Measurements from ENCODE around the gene TMEM121. TPM values are rescaled to one million over a fixed set of nuclear protein-coding genes. Genes with fewer than 3 reads are reported as not detected.

TMEM121 gene
- total RNA-seq, 1 experiment from 2014 or later: 33.6 TPM

GRCh38 chr14:105502446-105503295, 23.7 kb upstream of the TMEM121 start:
- Histone ChIP-seq H3F3A (ENCODE audit: low read length, unreplicated experiment) (no peaks in the 10 kb centered on the region), H3K4me3 (ENCODE audit: low read length) (no peak overlapping the region), H3K4me1 (ENCODE audit: insufficient read depth, low read length) (no peaks in the 10 kb centered on the region), H3K27me3 (ENCODE audit: low read length) (no peaks in the 10 kb centered on the region), H3K79me2 (ENCODE audit: low read length) (no peaks in the 10 kb centered on the region), H2AFZ (ENCODE audit: low read length) (no peak overlapping the region), H4K20me1 (ENCODE audit: low read length) (no peaks in the 10 kb centered on the region), H3K27ac (ENCODE audit: low read length) (no peak overlapping the region), H3K36me3 (ENCODE audit: low read depth, low read length) (no peaks in the 10 kb centered on the region), H3K9me3 (ENCODE audit: low read length) (no peaks in the 10 kb centered on the region), H3K9me2 (replicated peaks; ENCODE audit: low read length) (no peaks in the 10 kb centered on the region), H3K9ac (ENCODE audit: low read length) (no peak overlapping the region), H3K4me2 (ENCODE audit: low read length) (no peak overlapping the region)
- POLR2A ChIA-PET (ENCODE audit: unreplicated experiment): no interaction called here
- CTCF ChIA-PET: no interaction called here
- no peak for TF ChIP-seq EZH2phosphoT487 (IDR thresholded peaks at IDR 0.05; ENCODE audit: borderline replicate concordance, low read length)
- ATAC-seq: no peak
- intact Hi-C loops (cut with micrococcal nuclease): no loop called here
- no TSS peak for BruUV-seq (replicated peaks)
- DNase-seq: no peak

- Histone ChIP-seq H3K79me2 (ENCODE audit: low read length) (no peaks in the 10 kb centered on the region), H3K9me2 (replicated peaks; ENCODE audit: low read length) (no peaks in the 10 kb centered on the region), H2AFZ (ENCODE audit: low read length) (no peak overlapping the region), H4K20me1 (ENCODE audit: low read length) (no peaks in the 10 kb centered on the region), H3K4me1 (ENCODE audit: insufficient read depth, low read length) (no peaks in the 10 kb centered on the region), H3K9me3 (ENCODE audit: low read length) (no peaks in the 10 kb centered on the region), H3K27me3 (ENCODE audit: low read length) (no peaks in the 10 kb centered on the region), H3F3A (ENCODE audit: low read length, unreplicated experiment) (no peaks in the 10 kb centered on the region), H3K4me2 (ENCODE audit: low read length) (no peak overlapping the region), H3K36me3 (ENCODE audit: low read depth, low read length) (no peaks in the 10 kb centered on the region), H3K4me3 (ENCODE audit: low read length) (no peak overlapping the region), H3K9ac (ENCODE audit: low read length) (no peak overlapping the region), H3K27ac (ENCODE audit: low read length) (no peak overlapping the region)
- CTCF ChIA-PET: no interaction called here
- intact Hi-C loops (cut with micrococcal nuclease): no loop called here
- ATAC-seq (no peak), DNase-seq (no peak)
- TF ChIP-seq, protein P1, sequence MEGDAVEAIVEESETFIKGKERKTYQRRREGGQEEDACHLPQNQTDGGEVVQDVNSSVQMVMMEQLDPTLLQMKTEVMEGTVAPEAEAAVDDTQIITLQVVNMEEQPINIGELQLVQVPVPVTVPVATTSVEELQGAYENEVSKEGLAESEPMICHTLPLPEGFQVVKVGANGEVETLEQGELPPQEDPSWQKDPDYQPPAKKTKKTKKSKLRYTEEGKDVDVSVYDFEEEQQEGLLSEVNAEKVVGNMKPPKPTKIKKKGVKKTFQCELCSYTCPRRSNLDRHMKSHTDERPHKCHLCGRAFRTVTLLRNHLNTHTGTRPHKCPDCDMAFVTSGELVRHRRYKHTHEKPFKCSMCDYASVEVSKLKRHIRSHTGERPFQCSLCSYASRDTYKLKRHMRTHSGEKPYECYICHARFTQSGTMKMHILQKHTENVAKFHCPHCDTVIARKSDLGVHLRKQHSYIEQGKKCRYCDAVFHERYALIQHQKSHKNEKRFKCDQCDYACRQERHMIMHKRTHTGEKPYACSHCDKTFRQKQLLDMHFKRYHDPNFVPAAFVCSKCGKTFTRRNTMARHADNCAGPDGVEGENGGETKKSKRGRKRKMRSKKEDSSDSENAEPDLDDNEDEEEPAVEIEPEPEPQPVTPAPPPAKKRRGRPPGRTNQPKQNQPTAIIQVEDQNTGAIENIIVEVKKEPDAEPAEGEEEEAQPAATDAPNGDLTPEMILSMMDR (conservative IDR thresholded peaks at IDR 0.05; ENCODE audit: low read depth, low read length): no peak
- no peak for TF ChIP-seq EZH2phosphoT487 (IDR thresholded peaks at IDR 0.05; ENCODE audit: borderline replicate concordance, low read length)
- no peak for TF ChIP-seq EZH2 (IDR thresholded peaks at IDR 0.05; ENCODE audit: low read length, unreplicated experiment)
- BruUV-seq (replicated peaks): no TSS peak
- POLR2A ChIA-PET (ENCODE audit: unreplicated experiment): no interaction called here
Observed at GRCh38 chr14:105503296-105503640, 23.1 kb upstream of the TMEM121 start.

DNA sequence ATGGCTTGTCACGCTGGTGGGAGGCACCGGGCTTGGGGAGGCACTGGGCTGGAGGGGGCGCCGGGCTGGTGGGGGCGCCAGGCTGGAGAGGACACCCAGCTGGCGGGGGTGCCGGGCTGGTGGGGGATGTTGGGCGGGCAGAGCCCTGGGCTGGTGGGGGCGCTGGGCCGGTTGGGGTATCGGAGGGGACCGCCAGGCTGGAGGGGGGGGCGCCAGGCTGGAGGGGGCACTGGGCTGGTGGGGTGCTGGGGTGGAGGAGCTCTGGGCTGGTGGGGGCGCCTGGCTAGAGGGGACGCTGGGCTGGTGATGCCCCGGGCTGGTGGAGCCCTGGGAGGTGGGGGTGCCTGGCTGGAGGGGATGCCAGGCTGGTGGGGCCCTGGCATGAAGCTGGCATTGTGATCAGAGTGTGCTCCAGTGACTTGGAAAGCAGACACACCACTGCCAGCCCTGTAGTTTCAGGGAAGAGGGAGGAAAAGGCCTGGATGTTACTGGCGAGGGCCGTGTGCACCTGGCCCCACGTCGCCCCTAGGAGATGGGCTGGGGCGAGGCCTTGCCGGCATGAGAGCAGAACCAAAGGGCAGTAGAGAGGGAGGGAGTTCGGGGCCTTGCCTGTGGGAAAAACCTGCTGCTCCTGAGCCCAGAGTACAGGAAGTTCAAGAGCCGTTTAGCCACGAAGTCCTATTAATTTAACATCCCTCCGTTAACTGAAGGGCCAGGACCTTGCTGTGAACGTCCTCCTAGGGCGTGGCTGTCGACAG, 22.3 kb upstream of the TMEM121 start:
- Histone ChIP-seq H3K9me3 (ENCODE audit: low read length) (no peaks in the 10 kb centered on the region), H4K20me1 (ENCODE audit: low read length) (no peaks in the 10 kb centered on the region), H3K27ac (ENCODE audit: low read length) (no peak overlapping the region), H3K9me2 (replicated peaks; ENCODE audit: low read length) (no peaks in the 10 kb centered on the region), H3K9ac (ENCODE audit: low read length) (no peak overlapping the region), H2AFZ (ENCODE audit: low read length) (no peak overlapping the region), H3K4me2 (ENCODE audit: low read length) (no peak overlapping the region), H3K4me3 (ENCODE audit: low read length) (no peak overlapping the region), H3K79me2 (ENCODE audit: low read length) (no peaks in the 10 kb centered on the region), H3F3A (ENCODE audit: low read length, unreplicated experiment) (no peaks in the 10 kb centered on the region), H3K27me3 (ENCODE audit: low read length) (no peaks in the 10 kb centered on the region), H3K4me1 (ENCODE audit: insufficient read depth, low read length) (no peaks in the 10 kb centered on the region), H3K36me3 (ENCODE audit: low read depth, low read length) (no peaks in the 10 kb centered on the region)
- ChIA-PET POLR2A (ENCODE audit: unreplicated experiment) (no interaction called here), CTCF (no interaction called here)
- no TSS peak for BruUV-seq (replicated peaks)
- TF ChIP-seq, protein P1 (conservative IDR thresholded peaks at IDR 0.05; ENCODE audit: low read depth, low read length): no peak
- no peak for TF ChIP-seq EZH2phosphoT487 (IDR thresholded peaks at IDR 0.05; ENCODE audit: borderline replicate concordance, low read length)
- no peak for TF ChIP-seq EZH2 (IDR thresholded peaks at IDR 0.05; ENCODE audit: low read length, unreplicated experiment)
- DNase-seq (no peak), ATAC-seq (no peak)
- intact Hi-C loops (cut with micrococcal nuclease): no loop called here

All from PC-3 (cell line).